Measurements from ENCODE around the gene PNMA8B.

The PNMA8B gene

GRCh38 chr19:46461537-46461936 is 34.1 kb downstream of the PNMA8B start:
- H3K27ac ChIP-seq, result no peak overlapping the region

GRCh38 chr19:46460981-46461380 is 34.7 kb downstream of the PNMA8B start:
- no peak for TF ChIP-seq CTCF (conservative IDR thresholded peaks at IDR 0.05)
- TF ChIP-seq ZFX (IDR thresholded peaks at IDR 0.05), result no peak
- H3K27ac ChIP-seq, result no peak overlapping the region

More at GRCh38 chr19:46461537-46461936, 34.1 kb downstream of the PNMA8B start:
- TF ChIP-seq CTCF (conservative IDR thresholded peaks at IDR 0.05) (no peak), ZFX (IDR thresholded peaks at IDR 0.05) (no peak)

- TF ChIP-seq ZFX (IDR thresholded peaks at IDR 0.05), result no peak
- no peak for TF ChIP-seq CTCF (conservative IDR thresholded peaks at IDR 0.05)
- no peak overlapping the region for H3K27ac ChIP-seq
Measured at GRCh38 chr19:46460055-46460454, 35.6 kb downstream of the PNMA8B start.

DNA sequence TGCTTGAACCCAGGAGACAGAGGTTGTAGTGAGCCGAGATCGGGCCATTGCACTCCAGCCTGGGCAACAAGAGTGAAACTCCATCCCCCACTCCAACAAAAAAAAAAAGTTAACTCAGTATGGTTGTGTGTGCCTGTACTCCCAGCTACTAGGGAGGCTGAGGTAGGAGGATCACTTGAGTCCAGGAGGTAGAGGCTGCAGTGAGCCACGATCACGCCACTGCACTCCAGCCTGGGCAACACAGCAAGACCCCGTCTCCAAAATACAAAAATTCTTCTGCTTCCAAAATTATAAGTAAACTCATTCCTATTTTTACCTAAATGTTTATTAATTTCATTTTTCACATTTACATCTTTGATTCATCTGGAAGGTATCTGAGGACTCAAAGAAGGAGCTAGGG is 38.7 kb downstream of the PNMA8B start:
- no peak for TF ChIP-seq CTCF (conservative IDR thresholded peaks at IDR 0.05)
- no peak for TF ChIP-seq ZFX (IDR thresholded peaks at IDR 0.05)
- H3K27ac ChIP-seq, result no peak overlapping the region

DNA sequence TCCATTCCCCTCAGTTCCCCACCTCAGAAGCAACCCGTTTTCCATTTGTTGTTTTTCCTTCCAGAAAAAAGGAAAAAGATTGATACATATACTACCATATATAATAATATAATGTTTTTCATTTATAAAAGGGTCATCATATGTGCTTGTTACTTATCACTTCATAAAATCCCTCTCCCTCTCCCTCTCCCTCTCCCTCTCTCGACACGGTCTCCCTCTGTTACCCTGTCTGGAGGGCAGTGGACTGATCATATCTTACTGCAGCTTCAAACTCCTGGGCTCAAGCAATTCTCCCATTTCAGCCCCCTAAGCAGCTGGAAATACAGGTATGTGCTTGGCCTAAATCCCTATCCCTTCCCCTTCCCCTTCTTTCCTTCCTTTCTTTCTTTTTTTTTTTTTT is 41.4 kb downstream of the PNMA8B start:
- no peak for TF ChIP-seq CTCF (conservative IDR thresholded peaks at IDR 0.05)
- no peak for TF ChIP-seq ZFX (IDR thresholded peaks at IDR 0.05)
- H3K27ac ChIP-seq, result no peak overlapping the region

- no peak for TF ChIP-seq ZFX (IDR thresholded peaks at IDR 0.05)
- TF ChIP-seq CTCF (conservative IDR thresholded peaks at IDR 0.05), result no peak
- H3K27ac ChIP-seq, result no peak overlapping the region
Measured at GRCh38 chr19:46453661-46454060, 42.0 kb downstream of the PNMA8B start.

DNA sequence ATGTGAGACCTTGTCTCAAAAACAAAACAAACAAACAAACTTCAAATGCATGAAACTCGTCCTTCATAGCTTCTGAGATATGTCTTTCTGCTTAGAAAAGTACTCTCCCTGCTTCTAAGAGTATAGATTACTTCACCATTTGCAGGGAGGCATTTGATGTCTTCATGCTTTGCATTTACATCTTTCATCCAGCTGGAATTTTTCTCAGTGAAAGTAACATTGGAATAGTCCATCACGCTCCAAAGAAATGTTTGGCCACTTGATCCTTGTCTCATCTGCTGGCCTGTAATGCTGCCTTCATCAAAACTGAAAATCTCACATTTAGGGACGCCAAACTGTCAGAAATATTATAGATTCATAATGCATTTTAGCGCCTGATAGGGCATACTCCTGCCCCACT is 43.5 kb downstream of the PNMA8B start:
- no peak overlapping the region for H3K27ac ChIP-seq
- TF ChIP-seq CTCF (conservative IDR thresholded peaks at IDR 0.05) (no peak), ZFX (IDR thresholded peaks at IDR 0.05) (no peak)

Data from C4-2B (cell line).